ENCODE results near the gene PLEKHH2. TPM values are rescaled to one million over a fixed set of nuclear protein-coding genes. Genes with fewer than 3 reads are reported as not detected.

PLEKHH2 gene
- total RNA-seq, 1 experiment from 2014 or later = 3.1 TPM

- Histone ChIP-seq H3K79me1 (ENCODE audit: insufficient read depth, low read depth, low read length, poor library complexity, severe bottlenecking) (no peaks in the 10 kb centered on the region), H2AFZ (ENCODE audit: low read length) (no peak overlapping the region), H3K9ac (ENCODE audit: extremely low read depth, insufficient read length, low read length) (no peak overlapping the region), H3T11ph (ENCODE audit: low read length) (no peak overlapping the region), H3K23ac (ENCODE audit: insufficient read length, low read depth, low read length) (no peak overlapping the region), H3K4me1 (ENCODE audit: insufficient read depth, low read length) (no peaks in the 10 kb centered on the region), H3K14ac (ENCODE audit: insufficient read depth, low read length) (no peak overlapping the region), H4K91ac (ENCODE audit: insufficient read length, low read depth, low read length) (no peak overlapping the region), H3K27me3 (ENCODE audit: insufficient read depth, low read length) (no peaks in the 10 kb centered on the region), H2BK15ac (ENCODE audit: low read depth, low read length) (no peak overlapping the region), H2AK5ac (ENCODE audit: insufficient read length, low read length) (no peak overlapping the region), H3K4ac (ENCODE audit: low read depth, low read length) (no peak overlapping the region), H3K4me2 (ENCODE audit: insufficient read depth, insufficient read length, low read length) (no peak overlapping the region), H3K79me2 (ENCODE audit: insufficient read depth, low read length) (no peaks in the 10 kb centered on the region), H4K8ac (replicated peaks; ENCODE audit: insufficient read length, low read depth, low read length) (no peak overlapping the region), H4K5ac (ENCODE audit: insufficient read length, low read depth, low read length) (no peak overlapping the region), H4K20me1 (ENCODE audit: control insufficient read depth, insufficient read depth, insufficient read length) (no peaks in the 10 kb centered on the region), H2BK12ac (ENCODE audit: insufficient read length, low read depth, low read length) (no peak overlapping the region), H2BK120ac (ENCODE audit: low read depth, low read length, poor library complexity, severe bottlenecking) (no peak overlapping the region), H2BK5ac (ENCODE audit: insufficient read length, low read length) (no peak overlapping the region), H3K56ac (ENCODE audit: insufficient read length, low read depth, low read length) (no peak overlapping the region), H3K23me2 (ENCODE audit: insufficient read length, low read depth, low read length, poor library complexity, severe bottlenecking) (no peaks in the 10 kb centered on the region), H3K9me3 (ENCODE audit: control insufficient read depth, low read depth, low read length) (no peaks in the 10 kb centered on the region), H3K27ac (ENCODE audit: insufficient read length, low read depth, low read length) (no peak overlapping the region), H2BK20ac (ENCODE audit: low read depth, low read length, poor library complexity, severe bottlenecking) (no peak overlapping the region), H3K18ac (ENCODE audit: insufficient read length, low read depth, low read length) (no peak overlapping the region)
- WGBS (ENCODE audit: extremely low coverage, insufficient read length, low lambda C conversion rate) = no CpG with 5 or more reads among the region's 14 CpGs
- peak; percentile 70 for DNase-seq
- Mint-ChIP-seq H3K27me3 (ENCODE audit: low read depth) (no peaks in the 10 kb centered on the region), H3K4me3 (no peak overlapping the region), H3K27ac (peak overlapping the region in 2 of 3 experiments; percentile 2 to 42; a peak in 2 of 7 replicates), H3K9me3 (no peaks in the 10 kb centered on the region), H3K4me1 (peaks cover 15 to 26% of the 10 kb centered on the region in 2 experiments), H3K36me3 (ENCODE audit: insufficient read depth in 1 of 3, low read depth in 3 of 3) (no peaks in the 10 kb centered on the region)
- peak; percentile 84 for TF ChIP-seq CTCF (conservative IDR thresholded peaks at IDR 0.05)
Measured at GRCh38 chr2:43611987-43612894, 24.8 kb upstream of the PLEKHH2 start.

Data from H9 (cell line).